HG03060 (cell line): ENCODE results near the gene MFAP3.
"Not testable (repeated sequence)": the region's sequence is repeated elsewhere in the genome, so short reads cannot be mapped to it uniquely, and the experiment has no call there.

Experiments
- ATAC-seq: cut with Tn5 transposase; IDR thresholded peaks from one replicate; pipeline ENCODE4 v1.9.1; 2021; ENCODE audit warnings: low read depth, moderate number of reproducible peaks; ENCODE audit not compliant: unreplicated experiment

The MFAP3 gene

GRCh38 chr5:154038707-154039457 lies at the start of gene MFAP3, which contains the start of gene FAM114A2:
Gene MFAP3 (plus strand): TSS chr5:154038967. CDS start chr5:154049723, 10,756 bp downstream.
Gene FAM114A2 (minus strand): TSS chr5:154038910. CDS start chr5:154034953, 3,957 bp downstream.
- ATAC-seq: peak; percentile 89

GRCh38 chr5:153991168-153991567 lies 47.6 kb upstream of the MFAP3 start:
- no peak for ATAC-seq

- ATAC-seq: no peak
Measured at GRCh38 chr5:153998010-153998409, 40.8 kb upstream of the MFAP3 start.

- ATAC-seq: no peak
Measured at GRCh38 chr5:153998768-153999167, 40.0 kb upstream of the MFAP3 start.

GRCh38 chr5:153999995-154000394 lies 38.8 kb upstream of the MFAP3 start:
- ATAC-seq: no peak

- ATAC-seq: no peak
Measured at GRCh38 chr5:154000703-154001102, 38.1 kb upstream of the MFAP3 start.

- no peak for ATAC-seq
Measured at GRCh38 chr5:154002093-154002492, 36.7 kb upstream of the MFAP3 start.

- no peak for ATAC-seq
Measured at GRCh38 chr5:154002511-154003020, 36.2 kb upstream of the MFAP3 start.

GRCh38 chr5:154005648-154006047 lies 33.1 kb upstream of the MFAP3 start:
- ATAC-seq: no peak

- no peak for ATAC-seq
Measured at GRCh38 chr5:154010660-154011059, 28.1 kb upstream of the MFAP3 start.

GRCh38 chr5:154015071-154015693 lies 23.6 kb upstream of the MFAP3 start:
- no peak for ATAC-seq

GRCh38 chr5:154018919-154019318 lies 19.8 kb upstream of the MFAP3 start:
- not testable (repeated sequence) for ATAC-seq

- ATAC-seq: no peak
Measured at GRCh38 chr5:154025951-154026350, 12.8 kb upstream of the MFAP3 start.

- no peak for ATAC-seq
Measured at GRCh38 chr5:154031937-154032489, 6.8 kb upstream of the MFAP3 start.

GRCh38 chr5:154034944-154035343 lies 3.8 kb upstream of the MFAP3 start:
- no peak for ATAC-seq

- ATAC-seq: peak; percentile 33
Measured at GRCh38 chr5:154038261-154038706, 483 bp upstream of the MFAP3 start.

GRCh38 chr5:154039458-154039829 lies 677 bp downstream of the MFAP3 start:
- no peak for ATAC-seq

- ATAC-seq: no peak
Measured at GRCh38 chr5:154042766-154043165, 4.0 kb downstream of the MFAP3 start.

- no peak for ATAC-seq
Measured at GRCh38 chr5:154044099-154044498, 5.3 kb downstream of the MFAP3 start.

- ATAC-seq: no peak
Measured at GRCh38 chr5:154044581-154044980, 5.8 kb downstream of the MFAP3 start.

GRCh38 chr5:154046486-154046885 lies 7.7 kb downstream of the MFAP3 start:
- no peak for ATAC-seq
